Measurements from ENCODE around the gene OVOL1.

Gene OVOL1

GRCh38 chr11:65797711-65798110 is 10.8 kb downstream of the OVOL1 start:
- no peak for DNase-seq
- Histone ChIP-seq H3K27me3 (ENCODE audit: insufficient read depth, low read depth, severe bottlenecking) (no peaks in the 10 kb centered on the region), H3K4me3 (ENCODE audit: low read depth, low read length) (no peak overlapping the region), H3K36me3 (no peaks in the 10 kb centered on the region), H3K27ac (no peak overlapping the region), H3K9me3 (ENCODE audit: severe bottlenecking) (no peaks in the 10 kb centered on the region)
- no peak for TF ChIP-seq CTCF (IDR thresholded peaks at IDR 0.05; ENCODE audit: low read depth, low read length)

GRCh38 chr11:65798882-65799281 is 12.0 kb downstream of the OVOL1 start:
- TF ChIP-seq CTCF (IDR thresholded peaks at IDR 0.05; ENCODE audit: low read depth, low read length) = no peak

DNA sequence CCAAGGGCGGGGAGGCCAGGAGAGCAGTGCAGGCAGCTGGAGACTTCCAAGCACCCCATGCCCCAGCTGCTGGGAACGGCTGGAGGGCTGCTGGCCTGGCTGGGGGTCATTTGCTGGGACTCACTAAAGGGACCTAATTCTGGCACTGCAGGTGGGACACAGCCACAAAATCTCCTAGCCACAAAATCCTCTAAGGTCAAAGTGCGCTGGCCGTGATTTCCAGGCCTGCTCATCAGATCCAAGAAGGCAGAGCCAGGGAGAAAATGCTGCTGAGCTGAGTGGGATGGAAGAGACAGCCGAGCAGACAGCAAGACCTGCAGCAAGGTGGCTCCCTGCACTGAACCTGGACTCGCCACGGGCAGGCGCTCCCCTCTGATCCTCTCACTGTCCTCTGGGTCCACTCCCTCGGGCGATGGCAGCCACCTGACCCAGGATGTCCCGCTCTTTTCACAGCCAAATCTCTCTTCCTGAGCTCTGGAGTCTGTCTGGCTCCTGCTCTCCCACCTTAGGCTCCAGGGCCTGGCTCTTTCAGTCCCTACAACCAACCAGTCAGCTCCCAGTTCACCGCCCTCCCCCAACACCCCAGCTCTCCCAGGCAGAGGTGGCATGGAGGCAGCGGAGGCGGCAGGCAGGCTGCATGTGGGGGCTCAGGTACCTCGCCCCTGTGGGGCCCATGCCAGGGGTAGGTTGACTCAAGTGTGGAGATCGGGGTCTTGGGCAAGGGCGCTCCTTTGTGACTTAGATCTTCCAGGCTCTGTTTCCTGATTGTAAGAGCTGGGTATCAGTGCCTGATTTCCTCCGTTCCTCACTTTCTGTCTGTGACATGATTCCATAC is 14.5 kb downstream of the OVOL1 start:
- Histone ChIP-seq H3K4me3 (ENCODE audit: low read depth, low read length) (no peak overlapping the region), H3K27ac (no peak overlapping the region), H3K9me3 (ENCODE audit: severe bottlenecking) (no peaks in the 10 kb centered on the region), H3K36me3 (no peaks in the 10 kb centered on the region), H3K27me3 (ENCODE audit: insufficient read depth, low read depth, severe bottlenecking) (no peaks in the 10 kb centered on the region)
- TF ChIP-seq CTCF (IDR thresholded peaks at IDR 0.05; ENCODE audit: low read depth, low read length) = no peak
- DNase-seq = no peak

More at GRCh38 chr11:65798882-65799281, 12.0 kb downstream of the OVOL1 start:
- Histone ChIP-seq H3K36me3 (no peaks in the 10 kb centered on the region), H3K9me3 (ENCODE audit: severe bottlenecking) (no peaks in the 10 kb centered on the region), H3K27ac (no peak overlapping the region), H3K4me3 (ENCODE audit: low read depth, low read length) (no peak overlapping the region), H3K27me3 (ENCODE audit: insufficient read depth, low read depth, severe bottlenecking) (no peaks in the 10 kb centered on the region)
- DNase-seq = no peak

DNA sequence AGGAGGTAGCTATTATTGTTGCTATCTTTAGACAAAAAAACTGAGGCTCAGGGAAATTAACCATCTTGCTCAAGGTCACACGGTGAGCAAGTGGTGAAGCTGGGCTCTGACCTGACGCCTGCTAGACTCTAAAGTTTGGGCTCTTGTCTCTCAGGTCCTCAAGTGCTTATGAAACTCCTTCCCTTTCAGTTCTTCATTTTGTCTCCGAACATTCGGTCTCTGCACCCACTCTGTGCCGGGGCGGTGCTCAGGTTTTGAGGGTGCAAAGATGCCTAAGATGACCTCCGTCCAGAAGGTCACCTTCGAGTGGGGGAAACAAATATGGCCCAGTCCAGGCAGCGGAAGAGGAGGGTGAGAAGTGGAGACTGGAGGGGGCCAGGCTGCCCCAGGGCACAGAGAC is 16.0 kb downstream of the OVOL1 start:
- Histone ChIP-seq H3K4me3 (ENCODE audit: low read depth, low read length) (no peak overlapping the region), H3K27ac (no peak overlapping the region), H3K9me3 (ENCODE audit: severe bottlenecking) (no peaks in the 10 kb centered on the region), H3K27me3 (ENCODE audit: insufficient read depth, low read depth, severe bottlenecking) (no peaks in the 10 kb centered on the region), H3K36me3 (no peaks in the 10 kb centered on the region)
- no peak for DNase-seq
- TF ChIP-seq CTCF (IDR thresholded peaks at IDR 0.05; ENCODE audit: low read depth, low read length) = no peak

GRCh38 chr11:65803797-65804492 is 17.1 kb downstream of the OVOL1 start:
- Histone ChIP-seq H3K36me3 (no peaks in the 10 kb centered on the region), H3K27ac (no peak overlapping the region), H3K4me3 (ENCODE audit: low read depth, low read length) (no peak overlapping the region), H3K9me3 (ENCODE audit: severe bottlenecking) (no peaks in the 10 kb centered on the region), H3K27me3 (ENCODE audit: insufficient read depth, low read depth, severe bottlenecking) (no peaks in the 10 kb centered on the region)
- TF ChIP-seq CTCF (IDR thresholded peaks at IDR 0.05; ENCODE audit: low read depth, low read length) = no peak
- no peak for DNase-seq

Measured in WERI-Rb-1 (cell line).